OCI-LY7 (cell line): ENCODE results near the gene MRPS18A.

Experiments used
- CTCF ChIP-seq: fragments of 200-600 bp; sonication (generic); conservative IDR thresholded peaks from 2 replicates; pipeline ENCODE4 v1.5.1; 2014; ENCODE audit warnings: mild to moderate bottlenecking, antibody characterized with exemption, low read length, moderate library complexity, mixed read lengths
- EZH2phosphoT487 ChIP-seq: fragments of 200-600 bp; sonication (generic); IDR thresholded peaks from 2 replicates; pipeline ENCODE4 v1.6.1; 2018; ENCODE audit warnings: low read depth, borderline replicate concordance, mild to moderate bottlenecking, mixed run types, antibody characterized with exemption, low read length, moderate library complexity, mixed read lengths

- TF ChIP-seq CTCF (0 out of 2 replicates have a peak, but pooled peaks have one; percentile 23), EZH2phosphoT487 (no peak)
Measured at GRCh38 chr6:43657221-43657802, 30.3 kb downstream of the MRPS18A start.
